LNCaP clone FGC (cell line): Measurements from ENCODE around the gene ATE1.
"Not testable (repeated sequence)": the region's sequence is repeated elsewhere in the genome, so short reads cannot be mapped to it uniquely, and the experiment has no call there.

ENCODE experiments used
- DNase-seq: peaks from one replicate; pipeline ENCODE4 v3.0.0-alpha.2; 2011; ENCODE audit warnings: low read depth
- H3K4me3 ChIP-seq: 2 replicates; pipeline ENCODE4 v1.5.1; 2011; ENCODE audit warnings: mild to moderate bottlenecking, low read depth, low read length, control low read depth
- TF ChIP-seq, protein P1 (sequence below): IDR thresholded peaks from 2 replicates; pipeline ENCODE4 v1.5.1; 2012; ENCODE audit warnings: mild to moderate bottlenecking; ENCODE audit not compliant: control insufficient read depth, insufficient read depth; ENCODE audit errors: extremely low read depth

ATE1 gene

DNA sequence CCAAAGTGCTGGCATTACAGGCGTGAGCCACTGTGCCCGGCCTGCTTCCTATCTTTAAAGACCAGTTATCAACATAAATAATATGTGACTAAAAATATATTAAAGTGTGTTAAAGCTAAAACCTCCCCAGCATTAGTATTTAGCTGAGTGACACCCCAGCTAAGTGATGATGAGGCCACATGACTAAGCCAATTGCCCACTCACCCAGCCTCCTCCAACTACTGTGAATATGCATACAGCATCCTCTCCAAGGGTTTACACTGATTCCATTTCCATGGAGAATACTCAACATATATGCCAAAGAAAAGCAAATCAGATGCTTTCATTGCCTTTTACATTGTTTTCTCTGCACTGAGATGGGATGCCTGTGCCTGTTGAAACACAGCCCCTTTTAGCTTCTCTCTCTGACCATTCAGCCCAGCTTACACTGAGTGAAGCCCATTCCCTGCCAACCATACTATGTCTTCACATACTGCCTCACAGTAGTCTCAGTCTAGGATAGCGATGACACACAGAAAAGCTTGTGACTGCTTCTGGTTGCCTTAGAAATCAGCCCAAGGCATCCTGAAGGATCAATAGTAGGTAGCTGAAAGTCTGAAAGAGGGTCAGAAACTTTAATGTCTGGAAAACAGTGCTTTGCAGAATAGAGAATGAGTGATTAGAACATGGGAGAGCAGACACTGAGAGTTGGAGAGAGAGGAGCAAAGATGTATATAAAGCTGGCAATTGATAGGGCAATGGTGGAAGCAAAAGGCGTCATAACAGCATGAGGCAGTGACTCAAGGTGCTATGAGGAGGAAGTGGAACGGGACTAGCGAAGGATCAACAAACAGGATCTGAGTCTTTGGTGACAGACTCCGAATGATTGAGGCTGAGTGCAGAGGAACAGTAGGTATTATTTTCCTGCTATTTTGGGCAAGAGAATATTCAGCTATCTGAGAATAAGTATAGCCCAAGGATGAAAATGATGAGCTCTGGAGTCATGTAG lies 19.8 kb upstream of the ATE1 start:
- no peak for DNase-seq
- TF ChIP-seq, protein P1, sequence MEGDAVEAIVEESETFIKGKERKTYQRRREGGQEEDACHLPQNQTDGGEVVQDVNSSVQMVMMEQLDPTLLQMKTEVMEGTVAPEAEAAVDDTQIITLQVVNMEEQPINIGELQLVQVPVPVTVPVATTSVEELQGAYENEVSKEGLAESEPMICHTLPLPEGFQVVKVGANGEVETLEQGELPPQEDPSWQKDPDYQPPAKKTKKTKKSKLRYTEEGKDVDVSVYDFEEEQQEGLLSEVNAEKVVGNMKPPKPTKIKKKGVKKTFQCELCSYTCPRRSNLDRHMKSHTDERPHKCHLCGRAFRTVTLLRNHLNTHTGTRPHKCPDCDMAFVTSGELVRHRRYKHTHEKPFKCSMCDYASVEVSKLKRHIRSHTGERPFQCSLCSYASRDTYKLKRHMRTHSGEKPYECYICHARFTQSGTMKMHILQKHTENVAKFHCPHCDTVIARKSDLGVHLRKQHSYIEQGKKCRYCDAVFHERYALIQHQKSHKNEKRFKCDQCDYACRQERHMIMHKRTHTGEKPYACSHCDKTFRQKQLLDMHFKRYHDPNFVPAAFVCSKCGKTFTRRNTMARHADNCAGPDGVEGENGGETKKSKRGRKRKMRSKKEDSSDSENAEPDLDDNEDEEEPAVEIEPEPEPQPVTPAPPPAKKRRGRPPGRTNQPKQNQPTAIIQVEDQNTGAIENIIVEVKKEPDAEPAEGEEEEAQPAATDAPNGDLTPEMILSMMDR, result no peak
- H3K4me3 ChIP-seq, result no peak overlapping the region

DNA sequence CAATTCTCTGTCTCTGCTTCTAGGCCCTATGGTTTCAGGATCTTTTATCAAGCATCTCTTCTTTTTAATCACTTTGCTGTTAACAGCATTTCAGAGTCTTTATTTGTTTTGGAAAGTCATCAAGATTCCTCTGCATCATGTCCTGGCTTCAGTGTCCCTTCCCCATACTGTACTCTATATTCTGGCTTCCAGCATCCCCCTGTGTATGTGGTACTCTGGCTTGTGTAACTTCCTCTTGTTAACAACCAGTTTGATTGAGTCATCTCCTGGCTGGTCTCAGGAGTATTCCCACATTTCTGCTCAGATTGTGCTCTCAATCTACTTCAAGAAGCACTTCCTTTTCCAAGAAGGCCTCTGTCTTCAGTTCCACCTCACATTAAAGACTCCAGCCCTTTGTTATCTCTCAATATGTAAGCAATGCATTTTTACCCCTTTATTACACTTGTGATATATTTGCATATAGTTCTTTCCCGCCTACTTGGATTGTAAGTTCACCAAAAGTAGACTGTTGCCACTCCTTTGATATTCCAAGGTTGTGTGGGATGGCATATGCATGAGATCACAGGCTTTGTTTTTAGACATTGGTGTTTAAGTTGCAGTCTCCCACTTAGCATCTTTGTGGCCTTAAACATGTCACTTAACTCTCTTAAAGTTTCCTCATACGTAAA lies 15.1 kb upstream of the ATE1 start:
- DNase-seq, result peak; percentile 71
- no peak overlapping the region for H3K4me3 ChIP-seq
- TF ChIP-seq, protein P1, result no peak

DNA sequence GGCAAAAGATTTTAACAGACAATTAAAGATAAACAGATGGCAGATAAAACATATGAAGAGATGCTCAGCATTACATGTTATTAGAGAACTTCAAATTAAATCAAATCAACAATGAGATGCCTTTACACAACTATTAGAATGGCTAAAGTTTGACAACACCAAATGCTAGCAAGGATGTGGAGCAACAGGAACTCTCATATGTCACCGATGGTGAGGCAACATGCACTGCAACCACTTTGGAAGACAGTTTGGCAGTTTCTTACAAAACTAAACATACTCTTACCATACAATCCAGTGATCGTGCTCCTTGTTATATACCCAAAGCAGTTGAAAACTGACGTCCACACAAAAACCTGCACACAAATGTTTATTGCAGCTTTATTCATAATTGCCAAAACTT lies 13.7 kb upstream of the ATE1 start:
- no peak overlapping the region for H3K4me3 ChIP-seq
- no peak for DNase-seq

DNA sequence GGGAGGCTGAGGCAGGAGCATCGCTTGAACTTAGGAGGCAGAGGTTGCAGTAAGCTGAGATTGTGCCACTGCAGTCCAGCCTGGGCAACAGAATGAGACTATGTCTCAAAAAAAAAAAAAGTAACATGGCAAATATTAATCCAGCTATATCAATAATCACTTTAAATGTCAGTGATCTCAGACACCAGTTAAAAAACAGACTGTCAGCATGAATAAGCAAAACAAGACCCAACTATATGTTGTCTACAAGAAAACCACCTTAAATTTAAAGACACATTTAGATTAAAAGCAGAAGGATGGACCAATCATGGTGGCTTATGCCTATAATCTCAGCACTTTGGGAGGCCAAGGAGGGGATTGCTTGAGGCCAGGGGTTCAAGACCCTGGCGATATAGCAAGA lies 8.5 kb upstream of the ATE1 start:
- TF ChIP-seq, protein P1, result no peak
- DNase-seq, result no peak
- no peak overlapping the region for H3K4me3 ChIP-seq

More for the DNA sequence above, 13.7 kb upstream of the ATE1 start:
- TF ChIP-seq, protein P1, result no peak

DNA sequence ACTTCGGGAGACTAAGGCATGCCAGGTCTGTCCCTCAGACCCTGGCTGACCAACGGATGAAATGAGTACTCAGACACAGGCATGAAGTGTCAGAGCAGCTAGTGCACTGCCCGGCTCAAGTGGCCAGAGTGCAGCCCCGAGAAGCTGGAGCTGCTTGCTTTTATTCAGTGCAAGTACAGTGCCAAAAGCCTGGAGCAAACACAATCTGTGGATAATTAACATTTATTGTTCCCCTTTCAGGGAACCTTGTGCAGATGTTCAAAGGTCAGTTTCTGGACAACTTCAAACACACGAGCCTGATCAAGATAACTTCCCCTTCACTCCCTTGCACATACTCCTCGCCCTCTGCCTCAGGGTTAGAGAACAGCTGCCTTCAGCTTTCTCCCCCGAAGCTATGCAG lies 7.9 kb upstream of the ATE1 start:
- H3K4me3 ChIP-seq, result no peak overlapping the region
- TF ChIP-seq, protein P1, result no peak
- DNase-seq, result no peak

DNA sequence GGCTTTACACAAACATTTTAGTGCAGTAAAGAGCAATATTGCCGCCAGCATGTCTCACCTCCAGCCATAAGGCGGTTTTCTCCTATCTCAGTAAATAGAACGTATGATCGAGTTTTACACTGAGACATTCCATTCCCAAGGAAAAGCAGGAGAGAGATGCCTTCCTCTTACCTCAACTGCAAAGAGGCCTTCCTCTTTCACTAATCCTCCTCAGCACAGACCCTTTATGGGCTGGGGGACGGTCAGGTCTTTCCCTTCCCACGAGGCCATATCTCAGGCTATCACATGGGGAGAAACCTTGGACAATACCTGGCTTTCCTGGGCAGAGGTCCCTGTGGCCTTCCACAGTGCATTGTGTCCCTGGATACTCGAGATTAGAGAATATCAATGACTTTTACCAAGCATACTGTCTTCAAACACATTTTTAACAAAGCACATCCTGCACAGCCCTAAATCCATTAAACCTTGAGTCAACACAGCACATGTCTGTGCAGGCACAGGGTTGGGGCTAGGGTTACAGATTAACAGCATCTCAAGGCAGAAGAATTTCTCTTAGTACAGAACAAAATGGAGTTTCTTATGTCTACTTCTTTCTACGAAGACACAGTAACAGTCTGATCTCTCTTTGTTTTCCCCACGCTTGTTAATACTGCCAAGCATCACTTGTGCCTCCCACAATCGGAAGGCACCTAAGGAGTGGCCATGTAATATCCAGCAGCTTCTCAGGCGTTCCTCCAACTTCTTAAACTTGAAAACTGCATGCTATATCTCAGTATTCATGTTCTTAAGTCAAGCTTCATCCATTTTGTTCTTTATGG lies 2.6 kb upstream of the ATE1 start:
- H3K4me3 ChIP-seq, DNase-seq: not testable (repeated sequence)

DNA sequence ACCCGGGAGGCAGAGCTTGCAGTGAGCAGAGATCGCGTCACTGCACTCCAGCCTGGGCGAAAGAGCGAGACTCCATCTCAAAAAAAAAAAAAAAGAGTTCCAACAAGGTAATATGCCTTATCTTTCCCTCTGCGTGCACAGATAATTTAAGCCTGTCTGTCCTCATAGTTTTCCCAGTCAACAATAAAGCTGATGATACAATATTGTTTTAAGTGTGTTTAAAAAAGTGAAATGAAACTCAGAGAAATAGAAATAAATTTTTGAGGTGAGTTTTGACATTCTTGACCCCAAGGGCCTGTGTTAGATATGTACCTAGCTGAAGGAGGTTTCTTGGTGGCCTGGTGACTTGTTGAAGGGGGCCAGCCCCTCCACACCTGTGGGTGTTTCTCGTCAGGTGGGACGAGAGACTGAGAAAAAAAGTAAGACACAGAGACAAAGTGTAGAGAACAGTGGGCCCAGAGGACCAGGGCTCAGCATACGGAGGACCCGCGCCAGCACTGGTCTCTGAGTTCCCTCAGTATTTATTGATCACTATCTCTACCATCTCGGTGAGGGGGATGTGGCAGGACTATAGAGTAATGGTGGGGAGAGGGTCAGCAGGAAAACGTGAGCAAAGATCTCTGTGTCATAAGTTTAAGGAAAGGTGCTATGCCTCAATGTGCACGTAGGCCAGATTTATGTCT lies 1.9 kb upstream of the ATE1 start:
- not testable (repeated sequence) for H3K4me3 ChIP-seq, DNase-seq
